Astrocyte (in vitro differentiated cells and primary cell): ENCODE results near the gene DRC1.

Source experiments
- EZH2 ChIP-seq: IDR thresholded peaks from 2 replicates; pipeline ENCODE4 v1.6.1; 2012; ENCODE audit warnings: mild to moderate bottlenecking, low read length, inconsistent platforms; ENCODE audit not compliant: insufficient read depth
- TF ChIP-seq, protein P1 (sequence below): IDR thresholded peaks from 2 replicates; pipeline ENCODE4 v1.5.1; 2011; ENCODE audit warnings: low read depth, mild to moderate bottlenecking, inconsistent platforms, low read length, moderate library complexity; ENCODE audit not compliant: insufficient read depth

DNA sequence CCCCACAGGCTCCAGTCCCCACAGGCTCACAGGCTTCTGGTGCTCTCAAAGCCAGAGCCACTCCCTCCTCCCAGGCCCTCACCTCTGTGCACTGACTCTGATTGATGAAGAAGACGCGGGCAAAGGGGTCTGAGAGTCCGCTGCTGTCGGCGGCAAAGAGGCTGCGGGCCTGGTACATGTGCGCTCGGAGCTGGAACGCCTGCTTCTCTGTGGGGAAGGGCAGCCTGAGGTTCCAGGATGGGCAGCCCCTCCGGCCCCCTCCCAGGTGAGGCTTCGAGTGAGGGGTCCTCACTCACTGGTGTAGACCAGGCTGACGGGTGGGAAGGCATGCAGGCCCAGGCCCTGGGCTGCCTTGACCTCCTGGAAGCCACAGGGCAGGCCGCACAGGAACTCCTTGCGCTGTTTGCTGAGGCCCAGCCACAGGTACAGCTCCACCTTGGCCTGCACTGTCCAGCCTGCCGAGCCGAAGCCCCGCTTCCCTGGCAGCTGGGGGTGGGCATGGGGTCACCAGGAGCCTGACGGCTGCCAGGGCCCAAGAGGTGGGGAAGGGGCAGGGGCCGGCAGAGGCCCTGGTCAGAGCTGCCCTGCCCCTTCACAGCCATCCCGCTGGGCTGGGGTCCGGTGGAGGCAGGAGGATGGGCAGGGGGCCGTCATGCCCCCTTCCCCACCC lies 74.2 kb downstream of the DRC1 start:
- TF ChIP-seq, protein P1, sequence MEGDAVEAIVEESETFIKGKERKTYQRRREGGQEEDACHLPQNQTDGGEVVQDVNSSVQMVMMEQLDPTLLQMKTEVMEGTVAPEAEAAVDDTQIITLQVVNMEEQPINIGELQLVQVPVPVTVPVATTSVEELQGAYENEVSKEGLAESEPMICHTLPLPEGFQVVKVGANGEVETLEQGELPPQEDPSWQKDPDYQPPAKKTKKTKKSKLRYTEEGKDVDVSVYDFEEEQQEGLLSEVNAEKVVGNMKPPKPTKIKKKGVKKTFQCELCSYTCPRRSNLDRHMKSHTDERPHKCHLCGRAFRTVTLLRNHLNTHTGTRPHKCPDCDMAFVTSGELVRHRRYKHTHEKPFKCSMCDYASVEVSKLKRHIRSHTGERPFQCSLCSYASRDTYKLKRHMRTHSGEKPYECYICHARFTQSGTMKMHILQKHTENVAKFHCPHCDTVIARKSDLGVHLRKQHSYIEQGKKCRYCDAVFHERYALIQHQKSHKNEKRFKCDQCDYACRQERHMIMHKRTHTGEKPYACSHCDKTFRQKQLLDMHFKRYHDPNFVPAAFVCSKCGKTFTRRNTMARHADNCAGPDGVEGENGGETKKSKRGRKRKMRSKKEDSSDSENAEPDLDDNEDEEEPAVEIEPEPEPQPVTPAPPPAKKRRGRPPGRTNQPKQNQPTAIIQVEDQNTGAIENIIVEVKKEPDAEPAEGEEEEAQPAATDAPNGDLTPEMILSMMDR: no peak
- TF ChIP-seq EZH2: no peak
